Ovary (tissue), 9 donors: ENCODE measurements around the gene SPOCK1. TPM values are rescaled to one million over a fixed set of nuclear protein-coding genes. Genes with fewer than 3 reads are reported as not detected.
"Not testable (repeated sequence)": the region's sequence is repeated elsewhere in the genome, so short reads cannot be mapped to it uniquely, and the experiment has no call there.

ENCODE experiments used
- DNase-seq, 5 donors: peaks; one replicate each; pipeline ENCODE4 v3.0.0-alpha.2; 2019 to 2020
- H3K27ac ChIP-seq, 2 donors: fragments of 200-600 bp; one replicate each; pipeline versions ENCODE4 v1.5.1 to v1.8.0; 2019 to 2022
- H3K27me3 ChIP-seq: fragments of 200-600 bp; one replicate; pipeline ENCODE4 v1.8.0; 2022
- H3K36me3 ChIP-seq: fragments of 200-600 bp; sonication (generic); one replicate; pipeline ENCODE4 v1.5.1; 2019
- H3K4me1 ChIP-seq: one replicate; pipeline ENCODE4 v1.8.1; 2013; ENCODE audit warnings: mild to moderate bottlenecking, moderate library complexity; ENCODE audit not compliant: insufficient read depth
- H3K4me3 ChIP-seq: fragments of 200-600 bp; sonication (generic); one replicate; pipeline ENCODE4 v1.5.1; 2017
- H3K9me3 ChIP-seq, 2 donors: fragments of 200-600 bp in 1 of 2; sonication (generic) in 1 of 2; one replicate each; pipeline versions ENCODE4 v1.5.1 to v1.8.1; 2013 to 2019; ENCODE audit warnings: mild to moderate bottlenecking in 1 of 2, moderate library complexity in 1 of 2
- EP300 ChIP-seq: sonication (generic); formaldehyde crosslinking; IDR thresholded peaks from one replicate; pipeline ENCODE4 v1.6.1; 2017; ENCODE audit warnings: antibody characterized with exemption
- POLR2A ChIP-seq: fragments of 450-650 bp; IDR thresholded peaks from one replicate; pipeline ENCODE4 v1.6.1; 2017; ENCODE audit warnings: antibody characterized with exemption, mild to moderate bottlenecking, moderate library complexity
- WGBS, 3 donors: extraction: QIAGEN DNeasy Blood & Tissue Kit in 1 of 3; methylation state at CpG; one replicate each; pipeline versions ENCODE4 v1.1.5 to v1.1.7; 2013 to 2017; 5-methylcytosine and 5-hydroxymethylcytosine counted together
- intact Hi-C, 4 donors: fragments of 100-400 bp; cut with DNase I; formaldehyde crosslinking; loops; one replicate each; pipeline versions ENCODE4 v1.11.0 to v1.15.1; 2022 to 2023
- polyA plus RNA-seq, 2 donors: library from polyadenylated mRNA; stranded (reverse); fragments of 200-250 nt in 1 of 2; fragments of 350-450 nt in 1 of 2; fragmentation: Illumina TruSeq in 1 of 2; extraction: RNeasy Lipid Tissue Mini Kit (QIAGEN cat#74804) in 1 of 2; gene quantifications; one replicate each; pipeline ENCODE4 v1.2.3, GENCODE V29; 2013 to 2014
- total RNA-seq, 7 donors: library from RNA; depleted of rRNA in 2 of 7; stranded (reverse); fragments of >200 nt in 2 of 7; fragmentation: NEBNext Ultra II Directional in 3 of 7; extraction: Animal tissue kit (Norgen Biotek cat#: 25700) in 3 of 7; gene quantifications; one replicate each; pipeline versions ENCODE4 v1.1.0 to v1.2.4, GENCODE V29; 2016 to 2023
- TF ChIP-seq, protein P1 (sequence below), 3 donors: fragments of 450-650 bp in 2 of 3; fragments of 200-600 bp in 1 of 3; IDR thresholded peaks; one replicate each; pipeline versions ENCODE4 v1.5.1 to v1.8.0; 2016 to 2022; ENCODE audit warnings: antibody characterized with exemption in 3 of 3, mild to moderate bottlenecking in 1 of 3
- donor health status: DM: no; HTN: no; CAD: no; lungs with moderate emphysema.
- donor health status: DM: no; HTN: no; CAD: no.
- donor health status: Bipolar disorder and iron deficiency.
- donor health status: DM: yes; HTN: yes; CAD: no.
- donor health status: DM: no; HTN: no; CAD: no.
- donor health status: DM: yes; HTN: yes; CAD: no.

The SPOCK1 gene
- total and polyA plus RNA-seq, 9 donors, result 1.3 to 42.6 (median 10.8) TPM

- 89 to 95% (median 92%) methylated on average over 2 of the region's 2 CpGs for WGBS, 3 donors
- H3K4me1 ChIP-seq, result no peaks in the 10 kb centered on the region
- no peaks in the 10 kb centered on the region for H3K9me3 ChIP-seq
- no peak for DNase-seq
- TF ChIP-seq, protein P1, sequence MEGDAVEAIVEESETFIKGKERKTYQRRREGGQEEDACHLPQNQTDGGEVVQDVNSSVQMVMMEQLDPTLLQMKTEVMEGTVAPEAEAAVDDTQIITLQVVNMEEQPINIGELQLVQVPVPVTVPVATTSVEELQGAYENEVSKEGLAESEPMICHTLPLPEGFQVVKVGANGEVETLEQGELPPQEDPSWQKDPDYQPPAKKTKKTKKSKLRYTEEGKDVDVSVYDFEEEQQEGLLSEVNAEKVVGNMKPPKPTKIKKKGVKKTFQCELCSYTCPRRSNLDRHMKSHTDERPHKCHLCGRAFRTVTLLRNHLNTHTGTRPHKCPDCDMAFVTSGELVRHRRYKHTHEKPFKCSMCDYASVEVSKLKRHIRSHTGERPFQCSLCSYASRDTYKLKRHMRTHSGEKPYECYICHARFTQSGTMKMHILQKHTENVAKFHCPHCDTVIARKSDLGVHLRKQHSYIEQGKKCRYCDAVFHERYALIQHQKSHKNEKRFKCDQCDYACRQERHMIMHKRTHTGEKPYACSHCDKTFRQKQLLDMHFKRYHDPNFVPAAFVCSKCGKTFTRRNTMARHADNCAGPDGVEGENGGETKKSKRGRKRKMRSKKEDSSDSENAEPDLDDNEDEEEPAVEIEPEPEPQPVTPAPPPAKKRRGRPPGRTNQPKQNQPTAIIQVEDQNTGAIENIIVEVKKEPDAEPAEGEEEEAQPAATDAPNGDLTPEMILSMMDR (IDR thresholded peaks at IDR 0.05), result no peak
- no peak for TF ChIP-seq POLR2A
- TF ChIP-seq EP300, result no peak
- no peak overlapping the region for H3K27ac ChIP-seq
- no peaks in the 10 kb centered on the region for H3K27me3 ChIP-seq
- no peaks in the 10 kb centered on the region for H3K36me3 ChIP-seq
- no peak overlapping the region for H3K4me3 ChIP-seq
- intact Hi-C loops, result no loop called here
These were observed 517.2 kb downstream of the SPOCK1 start for GRCh38 chr5:136981936-136982335.

GRCh38 chr5:136979131-136979530, 520.0 kb downstream of the SPOCK1 start:
- WGBS, 3 donors, result 71 to 84% (median 74%) methylated on average over 5 of the region's 5 CpGs
- TF ChIP-seq, protein P1 (IDR thresholded peaks at IDR 0.05), result no peak
- TF ChIP-seq EP300, result no peak
- no peak for TF ChIP-seq POLR2A
- no peak for DNase-seq
- intact Hi-C loops, result no loop called here
- no peak overlapping the region for H3K27ac ChIP-seq
- H3K4me1 ChIP-seq, result no peaks in the 10 kb centered on the region
- H3K27me3 ChIP-seq, result no peaks in the 10 kb centered on the region
- no peak overlapping the region for H3K4me3 ChIP-seq
- H3K36me3 ChIP-seq, result no peaks in the 10 kb centered on the region
- H3K9me3 ChIP-seq, result no peaks in the 10 kb centered on the region

GRCh38 chr5:136963504-136963903, 535.6 kb downstream of the SPOCK1 start:
- no peaks in the 10 kb centered on the region for H3K9me3 ChIP-seq
- no peak overlapping the region for H3K27ac ChIP-seq
- TF ChIP-seq, protein P1 (IDR thresholded peaks at IDR 0.05), result no peak
- TF ChIP-seq EP300, result no peak
- no peak for TF ChIP-seq POLR2A
- no peaks in the 10 kb centered on the region for H3K36me3 ChIP-seq
- H3K27me3 ChIP-seq, result no peaks in the 10 kb centered on the region
- no peaks in the 10 kb centered on the region for H3K4me1 ChIP-seq
- WGBS, 3 donors, result 33 to 60% (median 34%) methylated on average over 3 of the region's 3 CpGs
- H3K4me3 ChIP-seq, result no peak overlapping the region
- no peak for DNase-seq
- intact Hi-C loops, result no loop called here

DNA sequence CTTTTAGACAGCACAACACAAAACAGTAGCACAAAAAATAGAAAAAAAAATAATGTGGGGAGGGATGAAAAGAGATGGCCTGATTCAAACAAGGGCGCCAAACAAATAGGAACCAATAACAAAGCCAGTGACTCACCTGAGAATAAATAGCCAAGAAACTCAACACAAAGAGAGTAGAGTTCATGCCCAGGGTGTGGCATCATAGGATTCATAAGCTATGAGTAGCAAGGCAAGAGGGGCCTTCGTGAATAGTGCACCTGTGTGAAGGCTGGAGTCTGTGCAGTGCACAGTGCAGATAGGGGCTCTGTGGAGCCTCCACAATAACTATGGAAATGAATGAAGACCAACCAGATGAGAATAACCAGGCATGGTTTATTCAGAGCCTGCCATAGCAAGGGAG, 541.7 kb downstream of the SPOCK1 start:
- Histone ChIP-seq H3K4me3 (no peak overlapping the region), H3K36me3 (no peaks in the 10 kb centered on the region), H3K27ac (no peak overlapping the region), H3K27me3 (no peaks in the 10 kb centered on the region), H3K4me1 (no peaks in the 10 kb centered on the region), H3K9me3 (no peaks in the 10 kb centered on the region)
- DNase-seq, result no peak
- TF ChIP-seq, protein P1 (IDR thresholded peaks at IDR 0.05), result no peak
- no peak for TF ChIP-seq POLR2A
- no peak for TF ChIP-seq EP300
- 75 to 88% (median 78%) methylated on average over 2 of the region's 2 CpGs for WGBS, 3 donors
- intact Hi-C loops, result no loop called here

DNA sequence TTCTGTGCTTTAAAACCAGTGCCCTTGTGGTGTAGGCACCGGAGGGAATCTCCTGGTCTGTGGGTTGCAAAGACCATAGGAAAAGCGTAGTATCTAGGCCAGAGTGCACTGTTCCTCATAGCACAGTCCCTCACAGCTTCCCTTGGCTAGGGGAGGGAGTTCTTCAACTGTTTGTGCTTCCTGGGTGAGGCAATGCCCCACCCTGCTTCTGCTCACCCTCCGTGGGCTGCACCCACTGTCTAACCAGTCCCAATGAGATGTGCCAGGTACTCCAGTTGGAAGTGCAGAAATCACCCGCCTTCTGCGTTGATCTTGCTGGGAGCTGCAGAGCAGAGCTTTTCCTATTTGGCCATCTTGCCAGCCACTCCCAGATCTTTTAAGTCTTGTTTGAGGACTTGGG, 545.0 kb downstream of the SPOCK1 start:
- DNase-seq, H3K4me1 ChIP-seq, H3K9me3 ChIP-seq, H3K36me3 ChIP-seq, H3K27ac ChIP-seq, intact Hi-C loops, H3K4me3 ChIP-seq, H3K27me3 ChIP-seq: not testable (repeated sequence)
- WGBS, 3 donors, result 77 to 84% (median 78%) methylated on average over 5 of the region's 5 CpGs

- H3K27me3 ChIP-seq, DNase-seq, H3K36me3 ChIP-seq, H3K27ac ChIP-seq, intact Hi-C loops, H3K4me1 ChIP-seq, H3K9me3 ChIP-seq, H3K4me3 ChIP-seq: not testable (repeated sequence)
- 36 to 48% (median 40%) methylated on average over 6 to 8 of the region's 8 CpGs for WGBS, 3 donors
These were observed 545.6 kb downstream of the SPOCK1 start for GRCh38 chr5:136953346-136954069.
